ENCODE measurements around the gene CTSS. TPM values are rescaled to one million over a fixed set of nuclear protein-coding genes. Genes with fewer than 3 reads are reported as not detected.

Gene CTSS
- total RNA-seq, 1 experiment from 2014 or later, result 0.66 TPM

GRCh38 chr1:150810958-150811659, 45.5 kb upstream of the CTSS start (continued):
- TF ChIP-seq PREB (CRISPR knock-in tag; IDR thresholded peaks at IDR 0.05; ENCODE audit: borderline replicate concordance), result no peak
- TF ChIP-seq MLX (CRISPR knock-in tag; IDR thresholded peaks at IDR 0.05), result no peak

GRCh38 chr1:150809651-150810050, 44.1 kb upstream of the CTSS start:
- H3K4me3 Mint-ChIP-seq, result no peak overlapping the region
- peaks cover 7% of the 10 kb centered on the region for H3K36me3 Mint-ChIP-seq
- no peaks in the 10 kb centered on the region for H3K27me3 Mint-ChIP-seq (ENCODE audit: low read depth)
- ChIA-PET CTCF (no interaction called here), POLR2A (no interaction called here)
- TF ChIP-seq HMGXB4 (CRISPR knock-in tag; IDR thresholded peaks at IDR 0.05) (no peak), PREB (CRISPR knock-in tag; IDR thresholded peaks at IDR 0.05; ENCODE audit: borderline replicate concordance) (no peak), JAZF1 (CRISPR knock-in tag; IDR thresholded peaks at IDR 0.05) (no peak), FOXJ3 (CRISPR knock-in tag; IDR thresholded peaks at IDR 0.05; ENCODE audit: borderline replicate concordance) (no peak), RORB (CRISPR knock-in tag; IDR thresholded peaks at IDR 0.05) (no peak)
- peaks cover 33% of the 10 kb centered on the region for H3K4me1 Mint-ChIP-seq
- ATAC-seq, result no peak
- no peaks in the 10 kb centered on the region for H3K9me3 Mint-ChIP-seq
- peak overlapping the region; percentile 33; the same call in 1 of the 2 replicates for H3K27ac Mint-ChIP-seq
- DNase-seq (ENCODE audit: low spot score), result no peak

- DNase-seq (ENCODE audit: low spot score) (no peak), ATAC-seq (no peak)
- H3K36me3 Mint-ChIP-seq, result peaks cover 2% of the 10 kb centered on the region; the same call in 1 of the 2 replicates
- CTCF ChIA-PET, result interaction anchor here (1.8 kb wide), 1 partner anchor 187 kb away, joined by 6 read pairs; no protein-coding TSS in a partner anchor
- peaks cover 33% of the 10 kb centered on the region for H3K4me1 Mint-ChIP-seq
- H3K9me3 Mint-ChIP-seq, result no peaks in the 10 kb centered on the region
- H3K27me3 Mint-ChIP-seq (ENCODE audit: low read depth), result no peaks in the 10 kb centered on the region
- POLR2A ChIA-PET, result interaction anchor here (1.2 kb wide), 1 partner anchor 179 kb away, joined by 3 read pairs; the partner anchor contains the start of gene ENSA
- H3K4me3 Mint-ChIP-seq, result no peak overlapping the region
- TF ChIP-seq ZSCAN18 (CRISPR knock-in tag; IDR thresholded peaks at IDR 0.05), result no peak
- no peak for TF ChIP-seq OVOL2 (CRISPR knock-in tag; IDR thresholded peaks at IDR 0.05; ENCODE audit: borderline replicate concordance)
- no peak for TF ChIP-seq TP53 (CRISPR knock-in tag; IDR thresholded peaks at IDR 0.05)
- TF ChIP-seq ATF1 (CRISPR knock-in tag; IDR thresholded peaks at IDR 0.05), result no peak
- no peak for TF ChIP-seq MLX (CRISPR knock-in tag; IDR thresholded peaks at IDR 0.05)
- no peak overlapping the region for H3K27ac Mint-ChIP-seq
These were observed 43.3 kb upstream of the CTSS start for GRCh38 chr1:150808846-150809245.

- Mint-ChIP-seq H3K36me3 (no peaks in the 10 kb centered on the region), H3K27me3 (ENCODE audit: low read depth) (no peaks in the 10 kb centered on the region), H3K4me1 (peaks cover 33% of the 10 kb centered on the region), H3K4me3 (peak within 1 kb of the TSS; percentile 42; the same call in 1 of the 2 replicates), H3K27ac (peak within 1 kb of the TSS; percentile 61; the same call in 1 of the 2 replicates), H3K9me3 (no peaks in the 10 kb centered on the region)
- ATAC-seq (peak; percentile 25), DNase-seq (ENCODE audit: low spot score) (no peak)
- ChIA-PET CTCF (interaction anchor here (1.0 to 1.8 kb wide), 3 partner anchors 10 to 248 kb away, joined by 3 to 6 read pairs (median 3); no protein-coding TSS in a partner anchor), POLR2A (interaction anchor here (0.6 to 1.2 kb wide), 4 partner anchors 111 to 469 kb away, joined by 3 read pairs; partner anchors contain the start of genes ENSA, GOLPH3L and MCL1)
- TF ChIP-seq MAX (CRISPR knock-in tag; IDR thresholded peaks at IDR 0.05), result no peak
- TF ChIP-seq NFE2L1 (CRISPR knock-in tag; IDR thresholded peaks at IDR 0.05), result no peak
- TF ChIP-seq E2F5 (CRISPR knock-in tag; IDR thresholded peaks at IDR 0.05), result no peak
- TF ChIP-seq ERG (CRISPR knock-in tag; IDR thresholded peaks at IDR 0.05), result no peak
- no peak for TF ChIP-seq SMAD3 (CRISPR knock-in tag; IDR thresholded peaks at IDR 0.05; ENCODE audit: borderline replicate concordance)
- TF ChIP-seq GRHL2 (CRISPR knock-in tag; IDR thresholded peaks at IDR 0.05; ENCODE audit: insufficient replicate concordance, severe bottlenecking), result no peak
- no peak for TF ChIP-seq HMGXB4 (CRISPR knock-in tag; IDR thresholded peaks at IDR 0.05)
These were observed 42.5 kb upstream of the CTSS start, which contains the start of gene CTSK for GRCh38 chr1:150808121-150808520. Gene CTSK, minus strand, starts transcription at chr1:150808260. Its CDS starts 1,455 bp downstream, at chr1:150806805.

Data from WTC11 (cell line).